HUES6 (cell line): ENCODE measurements around the gene EIF5.

Source experiments
- H3K27ac ChIP-seq: 2 replicates; pipeline ENCODE4 v1.7.0; 2013; ENCODE audit warnings: low read depth, mild to moderate bottlenecking, low read length, inconsistent platforms
- H3K27me3 ChIP-seq: 2 replicates; pipeline ENCODE4 v1.6.1; 2013; ENCODE audit warnings: low read length; ENCODE audit not compliant: control insufficient read depth, insufficient read depth
- H3K36me3 ChIP-seq: 2 replicates; pipeline ENCODE4 v1.6.1; 2013; ENCODE audit warnings: low read length; ENCODE audit not compliant: control insufficient read depth, insufficient read depth
- H3K4me1 ChIP-seq: 2 replicates; pipeline ENCODE4 v1.6.1; 2013; ENCODE audit warnings: low read length; ENCODE audit not compliant: control insufficient read depth, insufficient read depth
- H3K4me3 ChIP-seq: 2 replicates; pipeline ENCODE4 v1.5.1; 2013; ENCODE audit warnings: low read depth, low read length
- H3K9ac ChIP-seq: one replicate; pipeline ENCODE4 v1.6.1; 2013; ENCODE audit warnings: mild to moderate bottlenecking, low read length
- H3K9me3 ChIP-seq: 2 replicates; pipeline ENCODE4 v1.6.1; 2013; ENCODE audit warnings: low read depth, low read length; ENCODE audit not compliant: control insufficient read depth, insufficient read depth

Gene EIF5

DNA sequence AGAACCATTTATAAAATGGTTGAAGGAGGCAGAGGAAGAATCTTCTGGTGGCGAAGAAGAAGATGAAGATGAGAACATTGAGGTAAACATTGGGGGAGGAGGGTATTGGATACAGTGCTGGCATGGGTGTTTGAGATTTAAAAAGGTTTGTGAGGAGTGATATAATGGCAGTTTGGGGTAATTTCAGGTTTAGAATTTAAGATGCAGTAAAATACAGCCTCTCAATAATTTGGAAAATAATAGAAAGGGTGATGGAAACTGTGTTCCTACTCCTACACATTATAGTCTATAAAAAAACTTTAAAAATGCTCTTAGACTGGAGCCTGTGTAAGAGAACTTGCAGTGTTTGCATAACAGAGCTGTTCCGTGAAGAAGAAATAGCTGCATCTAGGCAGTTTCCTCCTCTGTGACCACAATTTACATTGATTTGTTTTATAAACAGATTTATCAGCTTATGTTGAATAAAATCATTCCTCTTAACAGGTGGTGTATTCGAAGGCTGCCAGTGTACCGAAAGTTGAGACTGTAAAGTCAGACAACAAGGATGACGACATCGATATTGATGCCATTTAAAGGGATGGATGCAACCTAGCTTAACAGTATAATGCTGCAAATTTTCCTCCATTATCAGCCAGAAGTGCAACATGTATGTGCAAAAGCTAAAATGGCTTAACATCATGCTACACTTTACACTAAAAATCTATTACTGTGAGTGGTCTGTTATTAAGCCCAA is 6.6 kb downstream of the EIF5 start:
- no peaks in the 10 kb centered on the region for H3K27me3 ChIP-seq
- peaks cover 95% of the 10 kb centered on the region for H3K36me3 ChIP-seq
- no peak overlapping the region for H3K9ac ChIP-seq
- H3K4me1 ChIP-seq: peaks cover under 1% of the 10 kb centered on the region; the same call in 1 of the 2 replicates
- H3K9me3 ChIP-seq: no peaks in the 10 kb centered on the region
- H3K27ac ChIP-seq: no peak overlapping the region
- no peak overlapping the region for H3K4me3 ChIP-seq

- H3K4me1 ChIP-seq: peaks cover 3% of the 10 kb centered on the region; the same call in 1 of the 2 replicates
- no peak overlapping the region for H3K9ac ChIP-seq
- no peaks in the 10 kb centered on the region for H3K9me3 ChIP-seq
- H3K27ac ChIP-seq: no peak overlapping the region
- no peak overlapping the region for H3K4me3 ChIP-seq
- peaks cover 87% of the 10 kb centered on the region for H3K36me3 ChIP-seq
- no peaks in the 10 kb centered on the region for H3K27me3 ChIP-seq
Measured at GRCh38 chr14:103341250-103342129, 7.5 kb downstream of the EIF5 start.

- Histone ChIP-seq H3K4me3 (no peak overlapping the region), H3K36me3 (peaks cover 68% of the 10 kb centered on the region), H3K27ac (no peak overlapping the region), H3K27me3 (no peaks in the 10 kb centered on the region), H3K9me3 (no peaks in the 10 kb centered on the region), H3K9ac (no peak overlapping the region), H3K4me1 (peaks cover 16% of the 10 kb centered on the region; the same call in 1 of the 2 replicates)
Measured at GRCh38 chr14:103343164-103343879, 9.3 kb downstream of the EIF5 start.

- peaks cover 60% of the 10 kb centered on the region for H3K36me3 ChIP-seq
Measured at GRCh38 chr14:103343905-103344797, 10.1 kb downstream of the EIF5 start.

GRCh38 chr14:103346286-103346685 is 12.2 kb downstream of the EIF5 start:
- no peaks in the 10 kb centered on the region for H3K27me3 ChIP-seq
- peaks cover 16% of the 10 kb centered on the region; the same call in 1 of the 2 replicates for H3K4me1 ChIP-seq
- no peak overlapping the region for H3K9ac ChIP-seq
- no peak overlapping the region for H3K27ac ChIP-seq
- H3K4me3 ChIP-seq: no peak overlapping the region
- H3K36me3 ChIP-seq: peaks cover 39% of the 10 kb centered on the region
- no peaks in the 10 kb centered on the region for H3K9me3 ChIP-seq

More at GRCh38 chr14:103343905-103344797, 10.1 kb downstream of the EIF5 start:
- Histone ChIP-seq H3K27ac (no peak overlapping the region), H3K4me3 (no peak overlapping the region), H3K9ac (no peak overlapping the region), H3K27me3 (no peaks in the 10 kb centered on the region), H3K9me3 (no peaks in the 10 kb centered on the region), H3K4me1 (peaks cover 16% of the 10 kb centered on the region; the same call in 1 of the 2 replicates)

DNA sequence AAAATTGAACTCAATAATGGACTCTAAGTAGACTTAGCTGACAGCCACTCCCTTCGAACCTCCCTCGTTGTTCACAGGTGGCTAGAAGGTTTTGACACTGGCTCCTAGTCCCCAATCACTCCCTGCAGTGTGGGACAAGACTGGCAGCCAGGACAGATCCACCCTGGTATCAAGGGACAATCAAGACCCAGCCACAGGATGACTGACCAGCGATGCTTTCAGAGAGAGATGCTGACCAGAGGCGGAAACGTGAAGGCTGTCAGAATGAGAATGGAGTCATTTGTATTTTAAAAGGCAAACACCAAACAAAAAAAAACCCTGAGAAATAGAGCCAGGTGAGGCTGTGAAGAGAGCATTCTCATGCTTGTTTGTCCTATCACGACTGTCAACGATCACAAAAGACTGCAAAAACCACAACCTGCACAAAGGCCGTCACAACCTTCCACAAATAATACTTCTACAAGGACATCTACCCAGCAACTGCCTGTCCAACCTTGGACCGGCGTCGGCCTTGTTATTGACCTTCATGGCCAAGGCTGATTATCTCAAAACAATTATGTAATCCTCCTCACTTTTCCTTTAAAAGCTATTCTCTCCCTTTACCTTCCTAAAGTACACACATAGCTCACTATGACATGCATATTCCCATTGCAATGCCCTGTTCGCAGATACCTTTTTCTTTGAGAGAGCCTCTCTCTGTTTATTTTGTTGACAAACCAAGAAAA is 13.2 kb downstream of the EIF5 start:
- no peak overlapping the region for H3K27ac ChIP-seq
- H3K9me3 ChIP-seq: no peaks in the 10 kb centered on the region
- H3K27me3 ChIP-seq: no peaks in the 10 kb centered on the region
- no peak overlapping the region for H3K4me3 ChIP-seq
- peaks cover 29% of the 10 kb centered on the region for H3K36me3 ChIP-seq
- no peak overlapping the region for H3K9ac ChIP-seq
- H3K4me1 ChIP-seq: peaks cover 16% of the 10 kb centered on the region; the same call in 1 of the 2 replicates

DNA sequence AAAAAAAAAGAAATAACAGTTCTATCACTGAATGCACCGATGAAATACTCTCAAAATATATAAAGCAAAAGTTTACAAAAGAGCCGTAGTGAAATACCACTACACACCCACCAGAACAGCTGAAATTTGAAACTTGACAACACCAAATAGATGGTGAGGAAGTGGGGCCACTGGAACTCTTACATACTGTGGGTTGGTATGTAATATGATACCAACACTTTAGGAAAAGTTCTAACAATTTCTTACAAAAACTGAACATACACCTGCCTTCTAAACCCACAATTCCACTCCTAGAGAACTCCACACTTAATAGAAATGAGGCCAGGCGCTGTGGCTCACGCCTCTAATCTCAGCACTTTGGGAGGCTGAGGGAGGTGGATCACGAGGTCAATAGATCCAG is 14.1 kb downstream of the EIF5 start:
- Histone ChIP-seq H3K9ac (no peak overlapping the region), H3K9me3 (no peaks in the 10 kb centered on the region), H3K36me3 (peaks cover 20% of the 10 kb centered on the region), H3K4me3 (no peak overlapping the region), H3K27ac (no peak overlapping the region), H3K27me3 (no peaks in the 10 kb centered on the region), H3K4me1 (peaks cover 16% of the 10 kb centered on the region; the same call in 1 of the 2 replicates)

DNA sequence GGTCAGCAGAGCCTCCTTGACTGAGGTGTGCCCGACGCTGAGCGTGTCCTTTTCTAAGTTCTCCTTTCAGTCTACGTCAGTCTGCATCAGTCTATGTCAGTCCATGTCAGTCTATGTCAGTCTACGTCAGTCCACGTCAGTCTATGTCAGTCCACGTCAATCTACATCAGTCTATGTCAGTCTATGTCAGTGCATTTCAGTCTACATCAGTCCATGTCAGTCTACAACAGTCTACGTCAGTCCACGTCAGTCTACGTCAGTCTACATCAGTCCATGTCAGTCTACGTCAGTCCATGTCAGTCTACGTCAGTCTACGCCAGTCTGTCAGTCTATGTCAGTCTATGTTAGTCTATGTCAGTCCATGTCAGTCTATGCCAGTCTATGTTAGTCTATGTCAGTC is 15.9 kb downstream of the EIF5 start:
- Histone ChIP-seq H3K4me1 (peaks cover 24% of the 10 kb centered on the region), H3K36me3 (peaks cover 2% of the 10 kb centered on the region), H3K4me3 (no peak overlapping the region), H3K27ac (no peak overlapping the region), H3K9ac (no peak overlapping the region), H3K27me3 (no peaks in the 10 kb centered on the region), H3K9me3 (no peaks in the 10 kb centered on the region)

GRCh38 chr14:103353362-103353761 is 19.3 kb downstream of the EIF5 start:
- H3K27ac ChIP-seq: no peak overlapping the region
- H3K9ac ChIP-seq: no peak overlapping the region
- peaks cover 19% of the 10 kb centered on the region for H3K4me1 ChIP-seq
- H3K4me3 ChIP-seq: no peak overlapping the region
- no peaks in the 10 kb centered on the region for H3K27me3 ChIP-seq
- H3K9me3 ChIP-seq: no peaks in the 10 kb centered on the region
- no peaks in the 10 kb centered on the region for H3K36me3 ChIP-seq
